ENCODE data around the gene IZUMO4.

Gene IZUMO4

DNA sequence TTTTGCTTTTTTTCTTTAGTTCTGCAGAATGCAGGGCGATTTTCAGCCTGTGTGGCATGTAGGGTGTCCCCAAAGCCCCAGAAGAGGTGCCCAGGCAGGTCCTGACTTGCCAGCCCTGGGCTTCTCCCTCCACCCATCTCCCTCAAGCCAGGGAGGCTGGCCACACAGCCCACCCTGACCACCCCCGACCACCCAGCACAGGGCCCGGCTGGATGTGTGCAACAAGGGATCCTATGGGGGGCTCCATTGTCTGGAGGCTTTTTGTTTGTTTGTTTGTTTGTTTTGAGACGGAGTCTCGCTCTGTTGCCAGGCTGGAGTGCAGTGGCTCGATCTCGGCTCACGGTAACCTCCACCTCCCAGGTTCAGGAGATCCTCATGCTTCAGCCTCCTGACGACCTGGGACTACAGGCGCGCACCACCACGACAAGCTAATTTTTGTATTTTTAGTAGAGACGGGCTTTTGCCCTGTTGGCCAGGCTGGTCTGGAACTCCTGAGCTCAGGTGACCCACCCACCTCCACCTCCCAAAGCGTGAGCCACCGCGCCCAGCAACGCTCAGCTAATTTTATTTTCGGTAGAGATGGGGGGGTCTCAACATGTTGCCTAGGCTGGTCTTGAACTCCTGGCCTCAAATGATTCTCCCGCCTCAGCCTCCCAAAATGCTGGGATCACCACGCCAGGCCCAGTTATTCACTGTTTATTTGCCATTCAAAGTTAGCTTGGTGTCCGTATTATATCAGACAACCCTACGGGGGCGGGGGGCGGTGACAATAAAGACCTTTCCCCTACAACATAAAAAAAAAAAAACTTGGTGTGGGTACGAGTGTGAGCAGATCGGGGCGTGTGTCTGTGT lies 37.9 kb upstream of the IZUMO4 start:
- DNase-seq (ENCODE audit: low read depth in 2 of 2) = no peak

DNA sequence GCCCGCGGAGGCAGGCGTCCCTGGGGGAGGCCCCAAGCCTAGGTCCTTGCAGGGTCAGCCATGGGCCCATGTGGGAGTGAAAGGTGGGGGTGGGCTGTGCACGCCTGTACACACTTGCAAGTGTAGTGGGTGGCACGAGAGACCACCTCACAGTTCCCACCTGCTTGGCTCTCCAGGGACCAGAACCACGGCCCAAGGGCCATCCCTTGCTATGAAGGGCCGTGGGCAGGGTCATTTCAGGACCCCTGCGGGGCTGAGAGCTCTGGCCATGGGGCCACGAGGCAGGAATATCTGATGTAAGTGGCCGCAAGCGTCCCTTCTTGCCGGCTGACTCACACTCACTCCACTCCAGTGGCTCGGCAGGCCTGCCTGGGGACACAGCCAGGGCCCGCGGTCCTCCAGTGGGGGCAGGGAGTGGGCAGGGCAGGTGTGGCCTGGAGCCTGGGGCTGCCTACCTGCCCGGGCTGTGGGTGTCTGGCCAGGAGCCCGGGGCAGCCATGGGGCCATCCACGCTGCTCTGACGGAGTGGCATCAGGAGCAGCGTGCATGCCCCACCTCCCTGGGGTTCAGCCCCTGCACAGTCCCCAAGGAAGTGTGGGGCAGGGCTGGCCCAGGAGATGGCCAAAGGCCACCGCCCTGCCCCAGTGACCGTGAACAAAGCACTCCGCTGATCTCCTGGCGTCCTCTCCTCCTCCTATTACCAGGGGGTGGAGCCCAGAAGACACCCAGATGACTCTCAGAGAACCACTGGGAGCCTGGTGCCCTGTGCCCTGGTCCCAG lies 37.1 kb upstream of the IZUMO4 start:
- no peak for DNase-seq (ENCODE audit: low read depth in 2 of 2)

DNA sequence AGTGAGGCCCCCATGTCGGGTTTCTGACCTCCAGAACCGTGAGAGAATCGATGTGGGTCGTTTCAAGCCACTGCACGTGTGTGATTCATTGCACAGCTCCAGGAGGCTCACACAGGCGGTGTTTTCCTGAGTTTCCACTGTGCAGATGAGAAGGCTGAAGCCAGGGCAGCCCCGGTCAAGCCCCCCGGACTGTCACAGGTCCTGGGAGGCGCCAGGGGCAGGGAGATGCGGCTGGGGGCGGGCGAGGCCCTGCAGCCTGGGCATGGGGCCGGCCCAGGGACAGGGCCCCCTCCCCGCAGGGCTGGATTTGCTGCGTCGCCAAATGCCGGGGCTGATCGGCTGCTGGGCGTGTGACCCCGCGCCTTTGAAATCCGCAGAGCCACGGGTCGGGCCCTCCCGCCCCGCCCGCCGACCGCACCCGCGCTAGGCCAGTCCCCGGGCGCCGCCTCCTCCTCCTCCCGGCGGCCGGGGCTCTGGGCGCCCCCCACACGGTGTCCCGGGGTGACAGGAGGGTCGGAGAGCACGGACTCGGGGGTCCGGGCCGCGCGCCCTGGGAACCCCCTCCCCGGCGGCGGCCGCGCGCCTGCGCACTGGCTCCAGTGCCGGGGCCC lies 35.7 kb upstream of the IZUMO4 start:
- peak; percentile 38 to 45 for DNase-seq (ENCODE audit: low read depth in 2 of 2)

DNA sequence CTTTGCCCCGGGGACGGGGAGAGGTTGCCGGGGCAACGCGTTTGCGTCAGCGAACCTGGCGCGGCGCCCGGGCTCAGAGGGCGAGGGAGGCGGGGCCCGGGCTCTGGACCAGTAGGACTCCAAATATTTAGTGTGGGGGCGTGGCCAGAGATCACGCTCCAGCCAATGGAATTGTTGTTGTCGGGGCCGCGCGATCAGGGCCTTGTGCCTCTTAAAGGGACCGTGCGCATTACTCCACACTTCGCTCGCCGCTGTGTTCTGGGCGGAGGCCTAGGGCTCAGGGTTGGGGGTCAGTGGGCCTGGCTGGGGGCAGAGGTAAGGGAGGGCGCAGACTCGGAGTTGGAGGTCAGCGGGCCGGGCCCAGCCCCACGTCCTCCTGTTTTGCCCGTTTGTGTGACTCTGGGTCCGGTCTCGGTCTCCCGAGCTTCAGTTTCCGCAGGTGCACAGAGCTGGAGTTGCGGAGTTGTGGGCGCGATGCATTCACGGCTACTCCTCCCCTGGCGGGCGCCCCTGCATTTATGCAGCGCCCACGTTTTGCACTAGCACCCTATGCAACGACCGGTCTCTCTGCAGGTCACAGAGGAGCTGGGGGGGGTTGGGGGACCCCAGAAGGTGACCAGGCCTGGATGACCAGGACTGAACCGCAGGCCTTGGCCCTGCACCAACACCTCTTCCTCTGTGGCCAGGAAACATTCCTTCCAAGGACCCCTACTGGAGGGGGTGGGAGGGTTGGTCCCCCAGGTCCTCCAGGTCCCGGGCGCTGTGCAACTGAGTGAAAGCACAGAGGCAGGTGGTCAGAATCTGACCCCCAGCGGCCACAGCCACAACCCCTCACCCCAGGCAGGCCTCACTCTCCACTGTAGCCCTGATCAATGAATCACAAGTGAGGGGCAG lies 35.0 kb upstream of the IZUMO4 start:
- peak; percentile 99 to 100 for DNase-seq (ENCODE audit: low read depth in 2 of 2)

DNA sequence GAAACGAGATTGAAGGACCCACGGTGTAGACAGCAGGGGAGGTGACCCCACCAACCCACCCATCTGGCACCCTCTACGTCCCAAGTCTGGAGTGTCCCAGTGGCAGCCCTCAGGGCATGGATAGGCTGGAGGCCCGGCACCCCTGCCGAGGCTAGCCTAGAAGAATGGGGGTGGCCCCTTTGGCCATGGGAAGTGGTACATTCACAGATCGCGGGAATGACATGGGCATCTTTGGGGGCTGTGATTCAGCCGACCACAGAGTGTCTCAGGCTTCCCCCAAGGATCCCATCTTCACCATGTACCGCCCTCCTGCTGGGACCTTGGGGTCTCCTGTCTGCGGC lies 34.4 kb upstream of the IZUMO4 start:
- DNase-seq (ENCODE audit: low read depth in 2 of 2) = no peak

DNA sequence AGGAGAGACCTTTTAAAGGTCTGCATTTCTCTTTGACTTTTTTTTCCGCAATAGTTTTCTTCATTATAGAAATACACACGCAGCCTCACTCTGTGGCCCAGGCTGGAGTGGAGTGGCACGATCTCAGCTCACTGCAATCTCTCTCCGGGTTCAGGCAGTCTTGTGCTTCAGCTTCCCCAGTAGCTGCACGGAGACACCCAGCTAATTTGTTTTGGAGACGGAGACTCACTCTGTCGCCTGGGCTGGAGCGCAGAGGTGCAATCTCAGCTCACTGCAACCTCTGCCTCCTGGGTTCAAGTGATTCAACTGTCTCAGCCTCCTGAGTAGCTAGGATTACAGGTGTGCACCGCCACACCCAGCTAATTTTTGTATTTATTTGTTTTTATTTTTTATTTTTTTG lies 33.9 kb upstream of the IZUMO4 start:
- DNase-seq (ENCODE audit: low read depth in 2 of 2) = no peak

DNA sequence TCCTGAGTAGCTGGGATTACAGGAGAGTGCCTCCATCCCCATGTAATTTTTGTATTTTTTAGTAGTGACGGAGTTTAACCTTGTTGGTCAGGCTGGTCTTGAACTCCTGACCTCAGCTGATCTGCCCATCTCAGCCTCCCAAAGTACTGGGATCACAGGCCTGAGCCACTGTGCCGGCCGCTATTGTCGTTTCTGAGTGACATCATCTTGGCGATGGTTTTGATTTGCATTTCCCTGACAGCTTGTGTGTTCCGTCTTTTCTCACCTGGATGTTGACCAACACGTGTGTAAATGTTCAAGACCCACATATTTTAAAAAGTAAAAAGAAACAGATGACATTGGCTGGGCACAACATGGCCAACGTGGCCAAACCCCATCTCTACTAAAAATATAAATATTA lies 32.9 kb upstream of the IZUMO4 start:
- no peak for DNase-seq (ENCODE audit: low read depth in 2 of 2)

DNA sequence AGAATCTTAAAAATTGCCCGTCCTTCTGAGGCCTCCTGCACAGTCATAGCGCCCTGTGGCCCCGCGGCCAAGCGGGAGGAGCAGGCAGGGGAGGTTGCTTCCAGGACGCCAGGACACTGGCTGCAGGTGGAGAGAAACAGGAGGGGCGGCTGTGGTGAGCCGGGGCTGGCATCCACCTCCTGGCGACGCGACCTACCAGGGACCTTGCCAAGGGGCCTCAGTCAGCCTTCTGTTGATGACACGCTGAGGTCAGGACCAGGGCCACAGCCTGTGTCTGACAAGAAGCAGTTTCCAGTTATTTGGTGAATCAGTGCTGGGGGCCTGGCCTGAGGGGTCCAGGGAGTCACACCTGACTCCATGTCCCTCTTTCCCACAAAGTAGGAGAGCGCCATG lies 32.3 kb upstream of the IZUMO4 start:
- DNase-seq (ENCODE audit: low read depth in 2 of 2) = no peak

DNA sequence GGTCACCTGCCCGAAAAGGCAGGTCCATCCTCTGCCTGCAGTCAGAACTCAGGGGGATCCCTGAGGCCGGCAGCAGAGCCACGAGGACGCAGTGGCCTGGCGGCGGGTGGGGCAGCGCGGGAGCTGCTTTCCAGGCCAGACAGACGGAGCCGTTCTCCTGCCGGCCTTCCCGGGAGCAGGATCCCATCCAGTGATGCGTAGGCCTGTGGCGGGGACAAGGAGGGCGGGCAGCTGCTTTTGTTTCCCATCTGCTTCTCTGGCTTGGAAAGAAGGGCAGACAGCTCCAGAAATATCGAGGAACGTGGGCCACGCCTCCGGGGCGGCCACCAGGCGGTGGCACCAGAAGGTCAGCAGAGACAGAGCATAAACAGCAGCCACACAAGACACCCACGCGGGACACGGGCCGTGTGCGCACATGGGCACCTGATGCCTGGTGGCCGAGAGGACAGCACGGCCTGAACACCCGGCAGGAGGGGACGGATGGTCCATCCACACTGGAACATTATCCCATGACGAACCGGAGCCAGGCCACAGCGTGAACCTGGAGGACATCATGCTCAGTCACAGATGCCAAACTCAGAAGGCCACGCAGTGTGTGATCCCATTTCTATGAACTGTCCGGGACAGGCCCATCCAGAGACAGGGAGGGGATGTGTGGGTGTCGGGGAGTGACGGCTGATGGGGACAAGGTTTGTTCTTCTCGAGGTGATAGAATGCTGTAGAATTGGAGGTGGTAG lies 31.8 kb upstream of the IZUMO4 start:
- no peak for DNase-seq (ENCODE audit: low read depth in 2 of 2)

DNA sequence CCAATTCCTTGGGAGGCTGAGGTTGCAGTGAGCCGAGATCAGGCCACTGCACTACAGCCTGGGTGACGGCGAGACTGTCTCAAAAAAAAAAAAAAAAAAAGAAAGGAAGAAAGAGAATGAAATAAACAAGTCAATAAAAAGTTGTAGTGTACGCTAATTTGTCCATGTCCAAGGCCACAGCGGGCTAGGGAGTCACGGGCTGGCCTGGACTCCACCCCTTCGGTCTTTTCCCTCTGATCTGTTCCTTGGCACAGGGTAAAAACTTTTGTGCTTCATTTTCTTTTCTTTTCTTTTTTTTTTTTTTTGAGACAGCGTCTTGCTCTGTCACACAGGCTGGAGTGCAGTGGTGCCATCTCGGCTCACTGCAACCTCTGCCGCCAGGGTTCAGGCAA lies 26.3 kb upstream of the IZUMO4 start:
- DNase-seq (ENCODE audit: low read depth in 2 of 2) = no peak

DNA sequence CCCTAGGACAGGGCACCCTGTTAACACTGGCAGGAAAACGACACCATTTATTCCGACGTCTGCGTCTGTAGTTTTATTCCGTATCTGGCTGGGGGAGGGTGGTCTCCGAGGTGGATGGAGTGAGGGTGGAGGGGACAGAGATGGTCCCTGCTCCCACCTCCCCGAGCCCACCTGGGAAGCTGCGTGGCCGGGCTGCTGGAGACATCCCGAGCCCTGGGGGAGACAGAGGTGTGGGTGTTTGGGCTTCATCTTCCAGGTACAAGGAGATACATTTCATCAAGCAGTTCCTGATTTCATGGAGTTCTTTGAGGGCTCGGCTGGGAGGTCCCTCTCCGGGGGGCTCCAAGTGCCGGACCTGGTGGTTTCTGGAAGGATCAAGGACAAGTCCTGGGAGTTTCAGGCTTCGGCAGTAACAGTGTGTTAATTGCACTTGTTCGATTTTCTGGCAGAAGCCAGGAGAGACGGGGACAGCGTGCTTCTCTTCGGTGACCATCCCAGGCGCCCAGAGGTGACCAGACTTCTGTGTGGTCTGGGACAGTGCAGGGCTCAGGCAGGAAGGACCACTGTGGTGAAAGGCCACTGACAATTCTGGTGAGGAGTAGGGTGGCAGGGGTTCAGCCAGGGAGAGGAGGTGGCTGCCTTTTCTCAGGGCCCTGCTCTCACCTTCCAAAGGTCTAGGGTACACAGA lies 25.6 kb upstream of the IZUMO4 start:
- DNase-seq (ENCODE audit: low read depth in 2 of 2) = no peak

DNA sequence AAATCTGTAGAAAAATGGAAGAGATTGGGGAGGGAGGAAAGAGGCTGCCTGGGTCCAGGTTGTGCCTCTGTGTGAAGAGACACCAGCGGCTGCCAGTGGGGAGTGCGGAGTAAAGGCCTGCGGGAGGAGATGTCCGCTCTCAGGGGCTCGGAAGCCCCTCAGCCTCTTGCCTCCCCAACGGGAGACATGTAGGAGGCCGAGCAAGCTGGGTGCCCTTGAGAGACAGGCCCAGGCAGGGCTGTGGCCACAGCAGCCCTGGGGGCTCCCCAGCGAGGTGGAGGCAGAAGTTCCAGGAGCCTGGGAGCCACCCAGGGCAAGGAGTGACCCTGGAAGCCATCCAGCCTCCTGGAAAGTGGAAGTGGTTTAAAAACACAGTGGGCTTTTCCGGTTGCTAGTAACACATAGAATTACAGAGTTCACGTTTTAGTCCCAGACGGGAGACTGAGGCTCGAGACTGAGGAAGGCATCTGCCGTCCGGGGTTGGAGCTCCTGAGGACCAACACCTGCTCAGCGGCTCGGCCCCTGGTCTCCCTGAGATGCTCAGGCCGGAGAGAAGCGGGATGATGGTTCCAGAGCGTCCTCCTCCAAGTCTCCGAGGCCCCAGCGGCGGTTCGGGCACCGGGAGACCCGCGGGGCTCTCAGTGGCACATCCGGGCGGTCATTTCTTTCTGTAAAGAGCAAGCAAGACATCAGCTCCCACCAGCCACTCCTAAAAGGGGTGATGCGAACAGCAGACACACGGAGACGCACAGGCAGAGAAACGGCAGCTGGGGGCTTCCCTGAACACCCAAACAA lies 23.8 kb upstream of the IZUMO4 start:
- no peak for DNase-seq (ENCODE audit: low read depth in 2 of 2)

DNA sequence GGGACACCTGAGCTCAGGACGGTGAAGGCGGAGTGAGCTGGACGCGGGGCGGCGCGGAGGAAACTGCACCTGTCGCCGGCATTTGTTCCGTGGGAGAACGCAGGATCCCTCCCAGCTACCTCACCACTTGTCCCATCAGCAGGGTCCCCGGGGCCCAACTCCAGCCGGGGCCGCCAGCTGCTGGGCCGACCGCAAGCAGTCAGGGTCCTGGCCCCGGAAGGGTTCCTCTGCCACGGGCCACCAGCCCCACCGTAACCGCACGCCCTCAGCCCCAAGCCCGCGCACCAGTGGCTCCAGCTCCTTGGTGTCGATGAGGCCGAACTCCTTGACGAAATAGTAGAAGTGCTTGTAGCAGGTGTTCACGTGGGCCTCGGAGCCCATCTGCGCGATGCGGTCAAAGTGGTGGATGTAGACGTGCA lies 20.2 kb upstream of the IZUMO4 start:
- DNase-seq (ENCODE audit: low read depth in 2 of 2) = no peak

DNA sequence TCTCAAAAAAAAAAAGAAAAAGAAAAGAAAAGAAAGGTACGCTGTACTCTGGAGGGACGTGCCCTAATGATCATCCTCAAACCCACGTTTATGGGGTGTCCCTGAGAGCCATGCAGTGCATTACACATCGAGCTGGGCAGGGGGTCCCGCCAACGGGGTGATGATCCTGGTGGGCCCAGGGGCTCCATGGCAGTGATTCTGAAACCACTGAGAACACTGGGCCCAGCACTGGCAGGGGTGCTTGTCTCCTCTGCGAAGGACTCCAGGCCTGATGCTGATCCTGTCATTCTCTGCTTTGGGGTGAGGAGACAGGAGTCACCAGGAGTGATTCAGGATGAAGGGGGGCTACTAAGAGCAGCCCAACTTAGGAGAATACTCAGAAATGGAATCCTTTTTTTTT lies 19.3 kb upstream of the IZUMO4 start:
- DNase-seq (ENCODE audit: low read depth in 2 of 2) = no peak

DNA sequence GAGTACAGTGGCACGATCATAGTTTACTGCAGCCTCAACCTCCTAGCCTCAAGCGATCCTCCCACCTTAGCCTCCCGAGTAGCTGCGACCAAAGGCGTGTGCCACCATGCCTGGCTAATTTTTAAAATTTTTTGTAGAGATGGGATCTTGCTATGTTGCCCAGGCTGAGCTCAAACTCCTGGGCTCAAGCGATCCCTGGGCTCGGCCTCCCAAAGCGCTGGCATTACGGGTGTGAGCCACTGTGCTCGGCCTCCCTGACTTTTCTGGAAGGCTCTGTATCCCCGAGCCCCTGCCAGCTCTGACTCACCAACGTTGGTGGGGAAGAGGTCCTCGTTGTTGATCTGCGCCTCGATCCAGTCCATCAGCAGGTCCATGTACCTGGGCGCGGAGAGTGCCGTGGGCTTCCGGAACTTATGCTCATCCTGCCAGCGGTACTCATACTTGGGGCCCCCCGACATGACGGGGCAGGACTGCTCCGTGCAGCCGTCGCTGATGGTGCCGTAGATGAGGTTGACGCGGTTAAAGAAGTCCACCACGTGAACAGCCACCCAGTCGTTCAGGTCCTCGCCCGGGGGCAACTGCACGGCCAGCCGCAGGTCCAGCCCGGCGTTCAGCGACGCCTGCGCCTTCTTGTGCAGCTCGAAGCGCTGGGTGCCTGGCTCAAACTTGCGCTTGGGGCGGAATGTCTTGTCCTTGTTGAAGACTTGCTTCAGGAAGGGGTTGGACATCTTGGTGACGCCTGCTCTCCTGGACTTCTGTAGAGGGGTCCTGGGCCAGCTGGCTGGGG lies 18.7 kb upstream of the IZUMO4 start:
- DNase-seq (ENCODE audit: low read depth in 2 of 2) = no peak

DNA sequence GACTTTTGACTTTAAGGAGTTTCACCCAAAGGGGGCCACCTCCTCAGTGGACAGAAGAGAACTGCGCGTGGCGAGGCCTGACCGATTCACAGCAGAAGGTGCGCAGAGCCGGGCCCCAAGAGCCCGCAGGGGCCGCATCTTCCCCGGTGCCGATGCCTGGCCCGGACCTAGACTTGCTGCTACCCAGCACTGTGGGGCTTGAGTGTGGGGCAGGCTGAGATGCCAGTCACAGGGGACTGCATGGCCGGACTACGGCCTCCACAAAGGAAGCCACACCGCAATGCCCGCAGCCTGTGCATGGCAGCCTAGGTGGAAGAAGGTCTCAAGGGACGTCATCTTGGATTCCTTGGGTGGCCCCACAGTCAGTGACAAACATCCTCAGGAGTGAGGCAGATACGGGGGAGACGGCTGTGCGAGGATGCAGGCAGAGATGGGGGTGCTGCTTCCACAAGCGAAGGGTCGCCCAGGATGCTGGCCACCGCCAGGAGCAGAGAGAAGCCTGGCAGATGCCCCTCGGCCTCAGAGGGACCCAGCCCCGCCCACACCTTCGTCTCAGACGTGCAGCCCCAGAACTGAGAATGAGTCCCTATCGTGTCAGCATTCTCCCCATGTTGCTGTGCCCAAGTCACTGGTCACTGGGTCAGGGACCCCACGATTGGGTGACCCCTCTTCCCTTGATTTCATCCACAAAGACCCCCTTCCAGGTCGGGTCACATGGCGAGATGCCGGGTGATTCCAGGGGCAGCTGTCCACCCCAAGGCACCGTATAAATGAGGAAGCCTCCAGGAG lies 17.4 kb upstream of the IZUMO4 start:
- no peak for DNase-seq (ENCODE audit: low read depth in 2 of 2)

DNA sequence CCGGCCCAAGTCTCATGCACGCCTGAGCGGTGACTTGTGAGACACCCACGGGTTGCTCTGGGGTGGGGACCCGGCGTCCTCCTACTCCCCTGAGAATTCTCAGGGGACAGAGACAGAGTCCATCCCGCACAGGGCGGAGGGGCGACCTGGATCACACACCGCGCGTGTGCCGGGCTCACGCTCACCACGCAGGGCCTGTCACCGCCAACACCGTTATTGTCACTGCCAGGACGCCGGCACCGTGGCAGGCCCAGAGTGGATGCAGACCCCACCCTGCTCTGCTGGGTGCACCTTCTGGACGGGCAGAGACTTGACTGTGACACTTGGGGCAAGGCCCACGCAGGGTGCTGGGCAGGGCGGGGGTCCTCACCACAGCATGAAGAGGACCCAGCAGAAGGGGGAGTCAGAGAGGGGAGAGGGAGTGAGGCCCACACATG lies 16.8 kb upstream of the IZUMO4 start:
- DNase-seq (ENCODE audit: low read depth in 2 of 2) = no peak

DNA sequence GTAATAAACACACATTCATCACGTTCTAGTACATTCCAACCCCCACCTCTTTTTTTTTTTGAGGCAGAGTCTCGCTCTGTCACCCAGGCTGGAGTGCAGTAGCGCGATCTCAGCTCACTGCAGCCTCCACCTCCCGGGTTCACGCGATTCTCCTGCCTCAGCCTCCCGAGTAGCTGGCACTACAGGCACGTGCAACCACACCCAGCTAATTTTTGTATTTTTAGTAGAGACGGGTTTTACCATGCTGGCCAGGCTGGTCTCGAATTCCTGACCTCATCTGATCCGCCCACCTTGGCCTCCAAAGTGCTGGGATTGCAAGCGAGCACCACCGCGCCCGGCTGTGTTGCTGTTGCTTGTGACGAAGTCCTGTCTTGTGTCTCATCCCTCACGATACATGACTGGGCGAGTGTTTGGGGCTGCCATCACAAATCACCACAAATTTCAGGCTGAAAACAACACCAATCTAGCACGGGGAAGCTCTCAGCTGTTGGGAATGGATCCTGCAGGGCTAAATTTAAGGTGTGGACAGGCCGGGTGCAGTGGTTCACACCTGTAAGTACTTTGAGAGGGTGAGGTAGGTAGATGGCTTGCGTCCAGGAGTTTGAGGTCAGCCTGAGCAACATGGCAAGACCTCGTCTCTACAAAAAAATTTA lies 16.3 kb upstream of the IZUMO4 start:
- DNase-seq (ENCODE audit: low read depth in 2 of 2) = no peak
